CD4-positive, alpha-beta T cell (primary cell): ENCODE results near the gene S100P. TPM values are rescaled to one million over a fixed set of nuclear protein-coding genes. Genes with fewer than 3 reads are reported as not detected.

ENCODE experiments used
- ATAC-seq: fragments of 200-7000 bp; cut with Tn5 transposase; one replicate; pipeline ENCODE4 v1.10.0; 2022; ENCODE audit warnings: mild to moderate bottlenecking; ENCODE audit not compliant: poor library complexity
- CTCF ChIA-PET: fragments of 350-600 bp; sonication (Branson Sonifier 250); formaldehyde crosslinking; loops from one replicate; lab custom pipeline; 2021; ENCODE audit warnings: antibody characterized with exemption, inconsistent platforms; lab: Charles Lee
- POLR2A ChIA-PET: fragments of 350-600 bp; sonication (Branson Sonifier 250); formaldehyde crosslinking; loops from one replicate; lab custom pipeline; 2021; ENCODE audit warnings: antibody characterized with exemption, inconsistent platforms; lab: Charles Lee
- DNase-seq, 14 experiments: peaks; one replicate each; pipeline ENCODE4 v3.0.0-alpha.2; 2013 to 2020; ENCODE audit warnings: mixed read lengths in 2 of 14
- H3K27ac ChIP-seq, 2 donors: one replicate each; pipeline versions ENCODE4 v1.5.1 to v1.7.0; 2013; ENCODE audit warnings: low read length in 2 of 2, low read depth in 1 of 2, mild to moderate bottlenecking in 1 of 2
- H3K27me3 ChIP-seq, 2 experiments: 1 replicate in 1 of 2; 2 replicates in 1 of 2; pipeline versions ENCODE4 v1.6.1 to v1.7.0; 2013; ENCODE audit warnings: low read length in 2 of 2, control low read depth in 1 of 2, mild to moderate bottlenecking in 1 of 2, moderate library complexity in 1 of 2; ENCODE audit not compliant: insufficient read depth in 2 of 2, control insufficient read depth in 1 of 2
- H3K36me3 ChIP-seq: one replicate; pipeline ENCODE4 v1.6.1; 2013; ENCODE audit warnings: low read length, control low read depth; ENCODE audit not compliant: insufficient read depth
- H3K4me1 ChIP-seq: one replicate; pipeline ENCODE4 v1.6.1; 2013; ENCODE audit warnings: low read length, control low read depth; ENCODE audit not compliant: insufficient read depth
- H3K4me3 ChIP-seq: one replicate; pipeline ENCODE4 v1.5.1; 2013; ENCODE audit warnings: mild to moderate bottlenecking, low read length, moderate library complexity
- H3K9me3 ChIP-seq, 2 experiments: 1 replicate in 1 of 2; 2 replicates in 1 of 2; pipeline versions ENCODE4 v1.6.1 to v1.7.0; 2013; ENCODE audit warnings: low read length in 2 of 2, mild to moderate bottlenecking in 2 of 2, control low read depth in 1 of 2, moderate library complexity in 1 of 2; ENCODE audit not compliant: control insufficient read depth in 1 of 2, insufficient read depth in 1 of 2
- H3K27ac Mint-ChIP-seq: one replicate; pipeline ENCODE4 v1.8.0; 2020; ENCODE audit warnings: mixed read lengths
- H3K27me3 Mint-ChIP-seq: one replicate; pipeline ENCODE4 v1.8.0; 2021; ENCODE audit warnings: mixed read lengths
- H3K36me3 Mint-ChIP-seq: one replicate; pipeline ENCODE4 v1.8.0; 2021; ENCODE audit warnings: low read depth, mixed read lengths
- H3K4me1 Mint-ChIP-seq: one replicate; pipeline ENCODE4 v1.8.0; 2021; ENCODE audit warnings: low read depth, mixed read lengths
- H3K4me3 Mint-ChIP-seq: one replicate; pipeline ENCODE4 v1.8.0; 2020; ENCODE audit warnings: mild to moderate bottlenecking, mixed read lengths
- H3K9me3 Mint-ChIP-seq: one replicate; pipeline ENCODE4 v1.8.0; 2020; ENCODE audit warnings: mixed read lengths
- CTCF ChIP-seq: fragments of 200-600 bp; IDR thresholded peaks from one replicate; pipeline ENCODE4 v1.8.0; 2022; ENCODE audit warnings: antibody characterized with exemption, mild to moderate bottlenecking
- intact Hi-C, 2 experiments: fragments of 100-400 bp; cut with DNase I in 1 of 2; cut with micrococcal nuclease in 1 of 2; formaldehyde crosslinking; loops; one replicate each; pipeline versions ENCODE4 v1.15.1 to v1.9.0; 2023 to 2025; cut with DNase I, micrococcal nuclease
- polyA plus RNA-seq, 2 donors: library from polyadenylated mRNA; unstranded; fragments of 120-200 nt; gene quantifications; one replicate each; pipeline ENCODE4 v1.2.1, GENCODE V29; 2013
- total RNA-seq, 174 experiments: library from RNA in 2 of 174; stranded (reverse) in 2 of 174; gene quantifications; one replicate each; pipeline ENCODE4 v1.2.3 and lab custom pipeline; 2021 to 2026

The S100P gene
- total RNA-seq (1 to 10 TPM in 1 of 2 experiments, under 1 TPM in 1; 0.58 to 2.8 TPM), total RNA-seq (lab: John Stamatoyannopoulos, UW) (0 to 3.8 (median 0.35) reads per million in 172 experiments)
- 0.39 TPM for polyA plus RNA-seq (2013, experiment 1 of 2)
- 1.4 TPM for polyA plus RNA-seq (2013, experiment 2 of 2)

- Histone ChIP-seq H3K4me3 (no peak within 1 kb of the TSS), H3K36me3 (no peaks in the 10 kb centered on the region), H3K27me3 (no peaks in the 10 kb centered on the region), H3K4me1 (peaks cover 100% of the 10 kb centered on the region), H3K27ac (peak within 1 kb of the TSS; percentile 75 to 83), H3K9me3 (no peaks in the 10 kb centered on the region)
- intact Hi-C loops = no loop called here
- H3K27ac Mint-ChIP-seq = peak within 1 kb of the TSS; percentile 89
- H3K4me1 Mint-ChIP-seq = peaks cover 86% of the 10 kb centered on the region
- peak within 1 kb of the TSS; percentile 65 for H3K4me3 Mint-ChIP-seq
- DNase-seq = no peak
- no peaks in the 10 kb centered on the region for H3K9me3 Mint-ChIP-seq
- CTCF ChIA-PET = interaction anchor here (1.2 kb wide), 1 partner anchor 18 kb away, joined by 9 read pairs; no protein-coding TSS in a partner anchor
- ATAC-seq = no peak
- peaks cover 4% of the 10 kb centered on the region for H3K36me3 Mint-ChIP-seq
- H3K27me3 Mint-ChIP-seq = no peaks in the 10 kb centered on the region
- POLR2A ChIA-PET = interaction anchor here (0.8 to 4.9 kb wide), 7 partner anchors 13 to 53 kb away, joined by 3 to 167 read pairs (median 35); partner anchors contain the start of genes BLOC1S4, MRFAP1 and MRFAP1L1
- TF ChIP-seq CTCF = no peak
These were observed at the start of gene S100P for GRCh38 chr4:6693231-6694176. TSS of gene S100P (plus strand) at chr4:6693878. CDS start at chr4:6693933, 55 bp downstream.

GRCh38 chr4:6644792-6645530, 48.7 kb upstream of the S100P start:
- CTCF ChIA-PET = interaction anchor here (0.7 to 0.9 kb wide), 2 partner anchors 20 to 30 kb away, joined by 3 read pairs; no protein-coding TSS in a partner anchor

More at GRCh38 chr4:6644792-6645530, 48.7 kb upstream of the S100P start:
- Mint-ChIP-seq H3K36me3 (peaks cover 44% of the 10 kb centered on the region), H3K9me3 (no peaks in the 10 kb centered on the region), H3K27ac (peak overlapping the region; percentile 99), H3K4me1 (peaks cover 40% of the 10 kb centered on the region), H3K4me3 (no peak overlapping the region), H3K27me3 (no peaks in the 10 kb centered on the region)
- Histone ChIP-seq H3K9me3 (no peaks in the 10 kb centered on the region), H3K27me3 (no peaks in the 10 kb centered on the region), H3K27ac (no peak overlapping the region), H3K36me3 (peaks cover 22% of the 10 kb centered on the region), H3K4me3 (no peak overlapping the region), H3K4me1 (peaks cover 29% of the 10 kb centered on the region)
- no peak for DNase-seq
- intact Hi-C loops = loop anchor here (5.0 to 10.0 kb wide), 5 partner anchors 68 to 427 kb away; partner anchors contain the start of genes MAN2B2 (in 2 of the 2), KIAA0232 (in 1 of the 2) and WFS1 (in 1 of the 2)
- no peak for ATAC-seq
- no peak for TF ChIP-seq CTCF
- POLR2A ChIA-PET = interaction anchor here (0.7 to 7.0 kb wide), 4 partner anchors 9 to 63 kb away, joined by 3 to 56 read pairs (median 5); no protein-coding TSS in a partner anchor
